HEK293 (cell line): Measurements from ENCODE around the gene CDH22.
A peak's percentile ranks its signal among the peaks of the same experiment; 100 is the strongest.

Experiments used
- CTCF ChIA-PET: fragments of 350-600 bp; formaldehyde crosslinking; extraction: SDS; loops from one replicate; lab custom pipeline; 2021; ENCODE audit warnings: antibody characterized with exemption; lab: Yijun Ruan, JAX
- POLR2A ChIA-PET: fragments of 300-600 bp; formaldehyde crosslinking; extraction: SDS; loops from one replicate; lab custom pipeline; 2020; ENCODE audit warnings: antibody characterized with exemption, inconsistent platforms; lab: Yijun Ruan, JAX
- H3K27ac ChIP-seq: fragments of 200-500 bp; sonication (Bioruptor generic); 2 replicates; pipeline ENCODE4 v1.5.1; 2014; ENCODE audit warnings: low read depth, low read length, control low read depth, inconsistent platforms; ENCODE audit errors: extremely low read depth
- H3K36me3 ChIP-seq, 2 experiments: fragments of 200-500 bp in 1 of 2; sonication (Bioruptor generic) in 1 of 2; 1 replicate in 1 of 2; 2 replicates in 1 of 2; pipeline ENCODE4 v1.5.1; 2014 to 2017; ENCODE audit warnings: inconsistent platforms in 2 of 2, low read length in 2 of 2; ENCODE audit not compliant: control insufficient read depth in 2 of 2, insufficient read depth in 1 of 2
- H3K4me1 ChIP-seq: fragments of 200-500 bp; sonication (Bioruptor generic); 2 replicates; pipeline ENCODE4 v1.5.1; 2014; ENCODE audit warnings: mild to moderate bottlenecking, low read length, inconsistent platforms; ENCODE audit not compliant: control insufficient read depth, insufficient read depth
- H3K4me3 ChIP-seq: 2 replicates; pipeline ENCODE4 v1.5.1; 2011; ENCODE audit warnings: low read depth, mild to moderate bottlenecking, control low read depth, low read length, moderate library complexity
- H3K9me3 ChIP-seq: fragments of 200-500 bp; sonication (Bioruptor generic); 2 replicates; pipeline ENCODE4 v1.5.1; 2014; ENCODE audit warnings: low read depth, low read length, inconsistent platforms; ENCODE audit not compliant: control insufficient read depth, insufficient read depth
- BCL11A ChIP-seq: fragments of 450-650 bp; formaldehyde crosslinking; IDR thresholded peaks from 2 replicates; pipeline ENCODE4 v1.5.1; 2016; ENCODE audit warnings: low read depth, missing biosample characterization, missing genetic modification characterization
- GLI2 ChIP-seq: fragments of 450-650 bp; formaldehyde crosslinking; IDR thresholded peaks from 2 replicates; pipeline ENCODE4; 2017; ENCODE audit warnings: missing biosample characterization, missing genetic modification characterization, low read depth, borderline replicate concordance
- HIC1 ChIP-seq: fragments of 450-650 bp; formaldehyde crosslinking; IDR thresholded peaks from 2 replicates; pipeline ENCODE4 v1.5.1; 2016; ENCODE audit warnings: missing biosample characterization, missing genetic modification characterization
- OSR2 ChIP-seq: fragments of 450-650 bp; formaldehyde crosslinking; IDR thresholded peaks from 2 replicates; pipeline ENCODE4 v1.5.1; 2016; ENCODE audit warnings: missing biosample characterization, missing genetic modification characterization
- PRDM1 ChIP-seq: fragments of 450-650 bp; formaldehyde crosslinking; IDR thresholded peaks from 2 replicates; pipeline ENCODE4; 2016; ENCODE audit warnings: missing biosample characterization, missing genetic modification characterization
- REPIN1 ChIP-seq: fragments of 450-650 bp; formaldehyde crosslinking; IDR thresholded peaks from 2 replicates; pipeline ENCODE4 v1.5.1; 2017; ENCODE audit warnings: missing biosample characterization, missing genetic modification characterization, low read depth
- TRIM28 ChIP-seq: IDR thresholded peaks from 2 replicates; pipeline ENCODE4 v1.6.1; 2011; ENCODE audit warnings: low read length, control low read depth, borderline replicate concordance
- YY2 ChIP-seq: fragments of 450-650 bp; formaldehyde crosslinking; IDR thresholded peaks from 2 replicates; pipeline ENCODE4 v1.5.1; 2016; ENCODE audit warnings: missing biosample characterization, missing genetic modification characterization
- ZFP37 ChIP-seq: fragments of 450-650 bp; formaldehyde crosslinking; IDR thresholded peaks from 2 replicates; pipeline ENCODE4 v1.5.1; 2016; ENCODE audit warnings: missing biosample characterization, missing genetic modification characterization
- ZIC2 ChIP-seq: fragments of 450-650 bp; formaldehyde crosslinking; IDR thresholded peaks from 2 replicates; pipeline ENCODE4 v1.5.1; 2016; ENCODE audit warnings: missing biosample characterization, missing genetic modification characterization
- ZNF174 ChIP-seq: fragments of 450-650 bp; formaldehyde crosslinking; IDR thresholded peaks from 2 replicates; pipeline ENCODE4 v1.5.0; 2017; ENCODE audit warnings: missing biosample characterization, mild to moderate bottlenecking, missing genetic modification characterization
- ZNF221 ChIP-seq: fragments of 450-650 bp; formaldehyde crosslinking; IDR thresholded peaks from 2 replicates; pipeline ENCODE4 v1.5.1; 2017; ENCODE audit warnings: missing biosample characterization, missing genetic modification characterization, borderline replicate concordance
- ZNF341 ChIP-seq: fragments of 450-650 bp; formaldehyde crosslinking; IDR thresholded peaks from 2 replicates; pipeline ENCODE4; 2016; ENCODE audit warnings: low read depth, missing biosample characterization, missing genetic modification characterization
- ZNF354C ChIP-seq: fragments of 450-650 bp; formaldehyde crosslinking; IDR thresholded peaks from 2 replicates; pipeline ENCODE4 v1.5.1; 2016; ENCODE audit warnings: missing biosample characterization, missing genetic modification characterization, low read depth, borderline replicate concordance
- ZNF37A ChIP-seq: fragments of 450-650 bp; IDR thresholded peaks from 2 replicates; pipeline ENCODE4 v1.5.1; 2018; ENCODE audit warnings: missing biosample characterization, missing genetic modification characterization
- ZNF513 ChIP-seq: fragments of 450-650 bp; IDR thresholded peaks from 2 replicates; pipeline ENCODE4 v1.5.1; 2018; ENCODE audit warnings: missing biosample characterization, missing genetic modification characterization
- ZNF555 ChIP-seq: fragments of 450-650 bp; formaldehyde crosslinking; conservative IDR thresholded peaks from 2 replicates; pipeline ENCODE4 v1.5.1; 2017; ENCODE audit warnings: missing biosample characterization, mild to moderate bottlenecking, missing genetic modification characterization, inconsistent platforms
- ZNF561 ChIP-seq: fragments of 450-650 bp; IDR thresholded peaks from 2 replicates; pipeline ENCODE4 v1.5.1; 2018; ENCODE audit warnings: missing biosample characterization, missing genetic modification characterization, borderline replicate concordance
- ZNF580 ChIP-seq: fragments of 450-650 bp; formaldehyde crosslinking; IDR thresholded peaks from 2 replicates; pipeline ENCODE4 v1.5.1; 2016; ENCODE audit warnings: missing biosample characterization, missing genetic modification characterization
- ZNF596 ChIP-seq: fragments of 450-650 bp; IDR thresholded peaks from 2 replicates; pipeline ENCODE4 v1.5.0; 2018; ENCODE audit warnings: missing biosample characterization, mild to moderate bottlenecking, missing genetic modification characterization, moderate library complexity
- ZNF623 ChIP-seq: fragments of 450-650 bp; formaldehyde crosslinking; IDR thresholded peaks from 2 replicates; pipeline ENCODE4 v1.5.1; 2016; ENCODE audit warnings: missing biosample characterization, missing genetic modification characterization
- ZNF624 ChIP-seq: fragments of 450-650 bp; formaldehyde crosslinking; IDR thresholded peaks from 2 replicates; pipeline ENCODE4 v1.5.1; 2017; ENCODE audit warnings: missing biosample characterization, missing genetic modification characterization
- ZNF664 ChIP-seq: fragments of 450-650 bp; formaldehyde crosslinking; IDR thresholded peaks from 2 replicates; pipeline ENCODE4 v1.5.1; 2016; ENCODE audit warnings: missing biosample characterization, missing genetic modification characterization
- ZNF791 ChIP-seq: fragments of 450-650 bp; formaldehyde crosslinking; IDR thresholded peaks from 2 replicates; pipeline ENCODE4 v1.5.1; 2016; ENCODE audit warnings: missing biosample characterization, missing genetic modification characterization
- ZSCAN30 ChIP-seq: fragments of 450-650 bp; IDR thresholded peaks from 2 replicates; pipeline ENCODE4 v1.5.1; 2018; ENCODE audit warnings: missing biosample characterization, mild to moderate bottlenecking, missing genetic modification characterization, moderate library complexity

CDH22 gene

GRCh38 chr20:46240881-46241280 is 67.4 kb downstream of the CDH22 start:
- ChIA-PET POLR2A (no interaction called here), CTCF (no interaction called here)
- Histone ChIP-seq H3K4me1 (no peaks in the 10 kb centered on the region; the same call in 1 of the 2 replicates), H3K9me3 (no peaks in the 10 kb centered on the region), H3K4me3 (no peak overlapping the region), H3K36me3 (no peaks in the 10 kb centered on the region)
- TF ChIP-seq REPIN1 (tag by site-specific recombination) = no peak
- TF ChIP-seq ZNF624 (tag by site-specific recombination) = no peak
- no peak for TF ChIP-seq ZNF791 (tag by site-specific recombination)
- no peak for TF ChIP-seq ZNF174 (tag by site-specific recombination)
- no peak for TF ChIP-seq ZNF561
- TF ChIP-seq HIC1 (tag by site-specific recombination) = no peak
- TF ChIP-seq BCL11A (tag by site-specific recombination) = no peak
- TF ChIP-seq, all 188 proteins: peak for 0
- H3K27ac ChIP-seq = no peak overlapping the region

GRCh38 chr20:46240065-46240464 is 68.2 kb downstream of the CDH22 start:
- CTCF ChIA-PET = interaction anchor here (1.0 kb wide), 1 partner anchor 253 kb away, joined by 3 read pairs; no protein-coding TSS in a partner anchor
- H3K4me3 ChIP-seq = no peak overlapping the region
- POLR2A ChIA-PET = no interaction called here

GRCh38 chr20:46237736-46238135 is 70.6 kb downstream of the CDH22 start:
- TF ChIP-seq ZNF341 (tag by site-specific recombination) (peak; percentile 31; the same call in 1 of the 2 replicates), ZNF513 (tag by site-specific recombination) (no peak), TRIM28 (no peak)
- Histone ChIP-seq H3K27ac (no peak overlapping the region), H3K4me1 (no peaks in the 10 kb centered on the region), H3K4me3 (no peak overlapping the region), H3K36me3 (no peaks in the 10 kb centered on the region), H3K9me3 (no peaks in the 10 kb centered on the region)
- ChIA-PET POLR2A (no interaction called here), CTCF (no interaction called here)

More at GRCh38 chr20:46240065-46240464, 68.2 kb downstream of the CDH22 start:
- no peaks in the 10 kb centered on the region; the same call in 1 of the 2 replicates for H3K4me1 ChIP-seq
- peak; percentile 4; the same call in 1 of the 2 replicates for TF ChIP-seq ZIC2 (tag by site-specific recombination)
- TF ChIP-seq ZSCAN30 = no peak
- no peak for TF ChIP-seq ZNF561
- H3K9me3 ChIP-seq = no peaks in the 10 kb centered on the region
- no peaks in the 10 kb centered on the region for H3K36me3 ChIP-seq
- no peak overlapping the region for H3K27ac ChIP-seq

GRCh38 chr20:46237227-46237626 is 71.1 kb downstream of the CDH22 start:
- CTCF ChIA-PET = no interaction called here
- no peaks in the 10 kb centered on the region for H3K9me3 ChIP-seq
- no peak overlapping the region for H3K4me3 ChIP-seq
- POLR2A ChIA-PET = no interaction called here
- no peaks in the 10 kb centered on the region for H3K4me1 ChIP-seq
- H3K36me3 ChIP-seq = no peaks in the 10 kb centered on the region
- H3K27ac ChIP-seq = no peak overlapping the region
- TF ChIP-seq ZNF555 (tag by site-specific recombination) (no peak), ZNF37A (no peak), REPIN1 (tag by site-specific recombination) (no peak), ZNF623 (tag by site-specific recombination) (no peak), GLI2 (tag by site-specific recombination) (no peak), PRDM1 (tag by site-specific recombination) (no peak), ZFP37 (tag by site-specific recombination) (no peak), OSR2 (no peak), ZNF341 (tag by site-specific recombination) (no peak), ZNF664 (tag by site-specific recombination) (no peak), YY2 (tag by site-specific recombination) (no peak), ZNF354C (tag by site-specific recombination) (no peak), ZNF580 (tag by site-specific recombination) (no peak), ZNF221 (tag by site-specific recombination) (no peak), ZNF596 (tag by site-specific recombination) (no peak)
